ENCODE measurements around the gene SLC29A3.

DNA sequence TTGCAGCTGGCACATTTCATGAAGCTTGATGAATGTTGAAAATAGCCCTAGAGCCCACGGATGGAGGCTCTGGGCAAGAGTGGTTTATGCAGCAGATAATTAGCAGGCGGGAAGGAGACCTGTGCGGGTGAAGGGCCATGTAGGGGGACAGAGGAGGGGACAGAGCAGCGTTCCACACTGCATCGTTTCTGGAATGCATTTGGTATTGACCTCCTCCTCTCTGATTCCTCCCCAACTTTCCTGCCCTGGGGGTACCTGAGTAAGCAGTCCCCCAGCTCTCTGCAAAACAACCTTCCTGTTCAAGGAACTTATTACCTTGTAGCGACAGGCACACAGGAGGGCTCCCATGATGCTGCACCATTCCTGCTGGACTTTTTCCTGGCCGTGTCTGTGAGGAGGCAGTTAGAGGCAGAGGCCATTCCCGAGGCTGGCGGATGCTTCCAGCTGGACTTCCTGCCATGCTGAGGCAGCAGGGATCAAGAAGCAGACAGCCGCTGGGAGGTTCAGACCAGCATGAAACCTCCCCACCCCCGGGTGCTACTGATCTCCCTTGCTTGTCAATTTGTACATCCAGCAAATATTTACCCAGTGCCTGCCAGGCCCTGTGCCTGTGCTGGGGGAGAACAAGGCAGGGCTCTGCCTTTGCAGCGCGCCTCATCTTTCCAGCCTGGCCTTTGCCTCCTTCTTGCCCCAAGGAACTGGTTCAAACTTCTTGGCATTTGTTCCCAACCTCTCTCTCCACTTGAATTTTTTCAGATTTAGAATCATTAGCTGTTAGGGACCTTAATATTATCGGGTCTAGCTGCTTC is 28.7 kb downstream of the SLC29A3 start:
- TF ChIP-seq, protein P1, sequence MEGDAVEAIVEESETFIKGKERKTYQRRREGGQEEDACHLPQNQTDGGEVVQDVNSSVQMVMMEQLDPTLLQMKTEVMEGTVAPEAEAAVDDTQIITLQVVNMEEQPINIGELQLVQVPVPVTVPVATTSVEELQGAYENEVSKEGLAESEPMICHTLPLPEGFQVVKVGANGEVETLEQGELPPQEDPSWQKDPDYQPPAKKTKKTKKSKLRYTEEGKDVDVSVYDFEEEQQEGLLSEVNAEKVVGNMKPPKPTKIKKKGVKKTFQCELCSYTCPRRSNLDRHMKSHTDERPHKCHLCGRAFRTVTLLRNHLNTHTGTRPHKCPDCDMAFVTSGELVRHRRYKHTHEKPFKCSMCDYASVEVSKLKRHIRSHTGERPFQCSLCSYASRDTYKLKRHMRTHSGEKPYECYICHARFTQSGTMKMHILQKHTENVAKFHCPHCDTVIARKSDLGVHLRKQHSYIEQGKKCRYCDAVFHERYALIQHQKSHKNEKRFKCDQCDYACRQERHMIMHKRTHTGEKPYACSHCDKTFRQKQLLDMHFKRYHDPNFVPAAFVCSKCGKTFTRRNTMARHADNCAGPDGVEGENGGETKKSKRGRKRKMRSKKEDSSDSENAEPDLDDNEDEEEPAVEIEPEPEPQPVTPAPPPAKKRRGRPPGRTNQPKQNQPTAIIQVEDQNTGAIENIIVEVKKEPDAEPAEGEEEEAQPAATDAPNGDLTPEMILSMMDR (conservative IDR thresholded peaks at IDR 0.05; ENCODE audit: low read depth in 2 of 2) = no peak
- TF ChIP-seq POLR2AphosphoS5 (IDR thresholded peaks at IDR 0.05; ENCODE audit: low read depth) = no peak
- no peak for TF ChIP-seq NANOG (IDR thresholded peaks at IDR 0.05; ENCODE audit: borderline replicate concordance)
- TF ChIP-seq ZNF114 (CRISPR knock-in tag; IDR thresholded peaks at IDR 0.05) = no peak
- no peak for TF ChIP-seq EZH2 (IDR thresholded peaks at IDR 0.05; ENCODE audit: low read depth, unreplicated experiment)
- TF ChIP-seq, protein P2, sequence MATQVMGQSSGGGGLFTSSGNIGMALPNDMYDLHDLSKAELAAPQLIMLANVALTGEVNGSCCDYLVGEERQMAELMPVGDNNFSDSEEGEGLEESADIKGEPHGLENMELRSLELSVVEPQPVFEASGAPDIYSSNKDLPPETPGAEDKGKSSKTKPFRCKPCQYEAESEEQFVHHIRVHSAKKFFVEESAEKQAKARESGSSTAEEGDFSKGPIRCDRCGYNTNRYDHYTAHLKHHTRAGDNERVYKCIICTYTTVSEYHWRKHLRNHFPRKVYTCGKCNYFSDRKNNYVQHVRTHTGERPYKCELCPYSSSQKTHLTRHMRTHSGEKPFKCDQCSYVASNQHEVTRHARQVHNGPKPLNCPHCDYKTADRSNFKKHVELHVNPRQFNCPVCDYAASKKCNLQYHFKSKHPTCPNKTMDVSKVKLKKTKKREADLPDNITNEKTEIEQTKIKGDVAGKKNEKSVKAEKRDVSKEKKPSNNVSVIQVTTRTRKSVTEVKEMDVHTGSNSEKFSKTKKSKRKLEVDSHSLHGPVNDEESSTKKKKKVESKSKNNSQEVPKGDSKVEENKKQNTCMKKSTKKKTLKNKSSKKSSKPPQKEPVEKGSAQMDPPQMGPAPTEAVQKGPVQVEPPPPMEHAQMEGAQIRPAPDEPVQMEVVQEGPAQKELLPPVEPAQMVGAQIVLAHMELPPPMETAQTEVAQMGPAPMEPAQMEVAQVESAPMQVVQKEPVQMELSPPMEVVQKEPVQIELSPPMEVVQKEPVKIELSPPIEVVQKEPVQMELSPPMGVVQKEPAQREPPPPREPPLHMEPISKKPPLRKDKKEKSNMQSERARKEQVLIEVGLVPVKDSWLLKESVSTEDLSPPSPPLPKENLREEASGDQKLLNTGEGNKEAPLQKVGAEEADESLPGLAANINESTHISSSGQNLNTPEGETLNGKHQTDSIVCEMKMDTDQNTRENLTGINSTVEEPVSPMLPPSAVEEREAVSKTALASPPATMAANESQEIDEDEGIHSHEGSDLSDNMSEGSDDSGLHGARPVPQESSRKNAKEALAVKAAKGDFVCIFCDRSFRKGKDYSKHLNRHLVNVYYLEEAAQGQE (IDR thresholded peaks at IDR 0.05; ENCODE audit: unreplicated experiment) = no peak
- TF ChIP-seq CREB1 (CRISPR knock-in tag; IDR thresholded peaks at IDR 0.05; ENCODE audit: low read depth) = no peak
- no peak for TF ChIP-seq JUNB (IDR thresholded peaks at IDR 0.05; ENCODE audit: unreplicated experiment)

Data from GM23338 (cell line).